PC-9 (cell line): ENCODE data around the gene HAL. TPM values are rescaled to one million over a fixed set of nuclear protein-coding genes. Genes with fewer than 3 reads are reported as not detected.
A peak's percentile ranks its signal among the peaks of the same experiment; 100 is the strongest.

Experiments used
- BruUV-seq: library from RNA; stranded (reverse); fragments of 400-500 nt; replicated peaks from 2 replicates; lab custom pipeline; 2021; lab: Mats Ljungman, UMichigan
- CTCF ChIA-PET: fragments of 300-600 bp; sonication (Branson Sonifier 250); formaldehyde crosslinking; loops from one replicate; lab custom pipeline; 2022; ENCODE audit warnings: antibody characterized with exemption; lab: Charles Lee
- POLR2A ChIA-PET: fragments of 300-600 bp; sonication (Branson Sonifier 250); formaldehyde crosslinking; loops from one replicate; lab custom pipeline; 2022; ENCODE audit warnings: antibody characterized with exemption; ENCODE audit not compliant: unreplicated experiment; lab: Charles Lee
- DNase-seq, 2 experiments: peaks; one replicate each; pipeline versions ENCODE4 v3.0.0 to v3.0.0-alpha.2; 2015 to 2022; ENCODE audit warnings: mixed read lengths in 1 of 2
- H2AFZ ChIP-seq: fragments of 200-600 bp; sonication (generic); 2 replicates; pipeline ENCODE4 v1.8.1; 2017; ENCODE audit warnings: antibody characterized with exemption
- H3F3A ChIP-seq: fragments of 200-600 bp; sonication (generic); 2 replicates; pipeline ENCODE4 v1.8.1; 2017; ENCODE audit warnings: antibody characterized with exemption, mild to moderate bottlenecking, low read depth; ENCODE audit not compliant: insufficient read depth
- H3K27ac ChIP-seq: fragments of 200-600 bp; sonication (generic); 2 replicates; pipeline ENCODE4 v1.6.1; 2016; ENCODE audit warnings: mixed run types
- H3K27me3 ChIP-seq: fragments of 200-600 bp; sonication (generic); 2 replicates; pipeline ENCODE4 v1.6.1; 2016; ENCODE audit warnings: low read depth, mixed run types; ENCODE audit not compliant: insufficient read depth
- H3K36me3 ChIP-seq: fragments of 200-600 bp; sonication (generic); 2 replicates; pipeline ENCODE4 v1.6.1; 2016; ENCODE audit warnings: low read depth, mixed run types
- H3K4me1 ChIP-seq: fragments of 200-600 bp; sonication (generic); replicated peaks from 2 replicates; pipeline ENCODE4 v1.6.1; 2016; ENCODE audit warnings: mixed run types; ENCODE audit not compliant: insufficient read depth
- H3K4me2 ChIP-seq: fragments of 200-600 bp; sonication (generic); 2 replicates; pipeline ENCODE4 v1.6.1; 2017; ENCODE audit warnings: mixed run types
- H3K4me3 ChIP-seq: fragments of 200-600 bp; sonication (generic); 2 replicates; pipeline ENCODE4 v1.6.1; 2016; ENCODE audit warnings: mixed run types
- H3K79me2 ChIP-seq: fragments of 200-600 bp; sonication (generic); 2 replicates; pipeline ENCODE4 v1.6.1; 2017; ENCODE audit warnings: low read depth, mixed run types
- H3K9me2 ChIP-seq: fragments of 200-600 bp; sonication (generic); 2 replicates; pipeline ENCODE4 v1.8.1; 2017; ENCODE audit warnings: mild to moderate bottlenecking; ENCODE audit not compliant: insufficient read depth
- H3K9me3 ChIP-seq: fragments of 200-600 bp; sonication (generic); 2 replicates; pipeline ENCODE4 v1.8.1; 2016; ENCODE audit warnings: low read depth; ENCODE audit not compliant: insufficient read depth
- H4K20me1 ChIP-seq: fragments of 200-600 bp; sonication (generic); 2 replicates; pipeline ENCODE4 v1.8.1; 2017; ENCODE audit not compliant: insufficient read depth
- EZH2 ChIP-seq: fragments of 200-600 bp; sonication (generic); IDR thresholded peaks from 2 replicates; pipeline ENCODE4 v1.8.0; 2017; ENCODE audit warnings: antibody characterized with exemption, low read depth
- intact Hi-C: fragments of 100-400 bp; cut with micrococcal nuclease; formaldehyde crosslinking; loops from one replicate; pipeline ENCODE4 v1.10.0; 2022; ENCODE audit not compliant: unreplicated experiment
- total RNA-seq: library from RNA; stranded (reverse); gene quantifications from 2 replicates; pipeline ENCODE4 v1.2.3, GENCODE V29; 2021
- TF ChIP-seq, protein P1 (sequence below): fragments of 200-600 bp; sonication (generic); conservative IDR thresholded peaks from 2 replicates; pipeline ENCODE4 v1.6.1; 2017; ENCODE audit warnings: mixed run types, antibody characterized with exemption, mild to moderate bottlenecking, moderate library complexity

HAL gene
- total RNA-seq, 1 experiment from 2014 or later: 1.3 TPM

DNA sequence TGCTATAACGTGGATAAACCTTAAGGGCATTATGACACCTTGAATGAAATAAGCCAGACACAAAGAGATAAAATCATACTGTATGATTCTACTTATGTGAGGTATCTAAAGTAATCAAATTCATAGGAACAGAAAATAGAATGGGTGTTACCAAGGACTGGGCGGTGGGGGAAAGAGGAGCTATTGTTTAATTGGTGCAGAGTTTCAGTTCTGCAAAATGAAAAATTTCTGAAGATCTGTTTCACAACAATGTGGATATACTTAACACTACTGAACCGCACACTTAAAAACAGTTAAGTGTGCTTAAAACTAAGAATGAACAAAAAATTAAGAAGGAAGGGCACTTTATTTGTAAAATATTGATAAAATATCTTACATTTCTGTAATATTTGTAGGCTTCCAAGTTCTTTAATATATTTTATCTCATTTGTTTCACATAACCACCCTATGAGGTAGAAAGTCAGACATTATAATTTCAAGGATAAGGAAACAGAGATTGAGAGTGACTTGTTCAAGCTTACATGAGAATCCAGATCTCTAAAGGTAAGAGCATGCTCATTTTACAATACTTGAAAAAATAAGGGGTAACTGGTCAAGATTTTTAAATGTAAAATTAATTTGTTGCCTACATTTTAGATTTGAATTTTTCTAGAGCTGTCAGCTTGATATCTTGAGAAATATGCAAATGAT is 24.3 kb upstream of the HAL start:
- CTCF ChIA-PET: interaction anchor here (0.6 kb wide), 1 partner anchor 13 kb away, joined by 3 read pairs; no protein-coding TSS in a partner anchor
- H2AFZ ChIP-seq: no peak overlapping the region
- no peaks in the 10 kb centered on the region for H3F3A ChIP-seq
- no peak overlapping the region for H3K27ac ChIP-seq
- intact Hi-C loops: no loop called here
- DNase-seq: no peak
- no peaks in the 10 kb centered on the region for H3K9me2 ChIP-seq
- H4K20me1 ChIP-seq: 0 out of 2 replicates have a peak, but pooled peaks cover 8% of the 10 kb centered on the region
- H3K4me3 ChIP-seq: no peak overlapping the region
- peaks cover 34% of the 10 kb centered on the region for H3K36me3 ChIP-seq
- no peaks in the 10 kb centered on the region for H3K9me3 ChIP-seq
- H3K4me2 ChIP-seq: no peak overlapping the region
- no peaks in the 10 kb centered on the region for H3K79me2 ChIP-seq
- POLR2A ChIA-PET: interaction anchor here (0.6 kb wide), 1 partner anchor 53 kb away, joined by 4 read pairs; no protein-coding TSS in a partner anchor
- TF ChIP-seq, protein P1, sequence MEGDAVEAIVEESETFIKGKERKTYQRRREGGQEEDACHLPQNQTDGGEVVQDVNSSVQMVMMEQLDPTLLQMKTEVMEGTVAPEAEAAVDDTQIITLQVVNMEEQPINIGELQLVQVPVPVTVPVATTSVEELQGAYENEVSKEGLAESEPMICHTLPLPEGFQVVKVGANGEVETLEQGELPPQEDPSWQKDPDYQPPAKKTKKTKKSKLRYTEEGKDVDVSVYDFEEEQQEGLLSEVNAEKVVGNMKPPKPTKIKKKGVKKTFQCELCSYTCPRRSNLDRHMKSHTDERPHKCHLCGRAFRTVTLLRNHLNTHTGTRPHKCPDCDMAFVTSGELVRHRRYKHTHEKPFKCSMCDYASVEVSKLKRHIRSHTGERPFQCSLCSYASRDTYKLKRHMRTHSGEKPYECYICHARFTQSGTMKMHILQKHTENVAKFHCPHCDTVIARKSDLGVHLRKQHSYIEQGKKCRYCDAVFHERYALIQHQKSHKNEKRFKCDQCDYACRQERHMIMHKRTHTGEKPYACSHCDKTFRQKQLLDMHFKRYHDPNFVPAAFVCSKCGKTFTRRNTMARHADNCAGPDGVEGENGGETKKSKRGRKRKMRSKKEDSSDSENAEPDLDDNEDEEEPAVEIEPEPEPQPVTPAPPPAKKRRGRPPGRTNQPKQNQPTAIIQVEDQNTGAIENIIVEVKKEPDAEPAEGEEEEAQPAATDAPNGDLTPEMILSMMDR: no peak
- no peak for TF ChIP-seq EZH2
- no TSS peak for BruUV-seq
- H3K4me1 ChIP-seq: no peaks in the 10 kb centered on the region
- no peaks in the 10 kb centered on the region for H3K27me3 ChIP-seq

DNA sequence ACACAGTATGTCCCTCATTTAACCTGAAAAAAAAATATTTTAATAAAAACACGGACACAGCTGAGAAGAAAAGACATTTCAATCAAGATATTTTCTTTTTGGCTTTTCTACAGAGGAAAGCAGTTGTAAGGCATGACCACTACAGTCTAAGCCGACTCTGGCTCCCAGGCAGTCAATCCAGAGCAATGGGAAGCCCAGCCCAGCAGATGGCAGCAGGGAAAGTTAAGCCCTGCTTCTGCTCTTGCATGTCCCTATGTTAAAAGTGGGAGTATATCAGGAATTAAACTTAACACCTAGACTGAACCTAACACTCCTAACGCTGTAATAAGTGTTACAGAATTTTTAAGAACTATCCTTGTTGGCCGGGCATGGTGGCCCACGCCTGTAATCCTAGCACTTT is 19.5 kb upstream of the HAL start:
- H3K36me3 ChIP-seq: peaks cover 62% of the 10 kb centered on the region
- no peaks in the 10 kb centered on the region for H3K79me2 ChIP-seq
- H3K4me3 ChIP-seq: no peak overlapping the region
- no peaks in the 10 kb centered on the region for H3K9me2 ChIP-seq
- H3K4me2 ChIP-seq: no peak overlapping the region
- H4K20me1 ChIP-seq: no peaks in the 10 kb centered on the region
- H2AFZ ChIP-seq: no peak overlapping the region
- H3F3A ChIP-seq: no peaks in the 10 kb centered on the region
- no peaks in the 10 kb centered on the region for H3K4me1 ChIP-seq
- POLR2A ChIA-PET: no interaction called here
- H3K27me3 ChIP-seq: no peaks in the 10 kb centered on the region
- TF ChIP-seq, protein P1: peak; percentile 50; the same call in 1 of the 2 replicates
- TF ChIP-seq EZH2: no peak
- no peaks in the 10 kb centered on the region for H3K9me3 ChIP-seq
- no TSS peak for BruUV-seq
- CTCF ChIA-PET: interaction anchor here (0.8 kb wide), 1 partner anchor 196 kb away, joined by 4 read pairs; no protein-coding TSS in a partner anchor
- H3K27ac ChIP-seq: no peak overlapping the region
- intact Hi-C loops: loop anchor here (1.0 kb wide), 1 partner anchor 37 kb away; no protein-coding TSS in a partner anchor
- DNase-seq: no peak

DNA sequence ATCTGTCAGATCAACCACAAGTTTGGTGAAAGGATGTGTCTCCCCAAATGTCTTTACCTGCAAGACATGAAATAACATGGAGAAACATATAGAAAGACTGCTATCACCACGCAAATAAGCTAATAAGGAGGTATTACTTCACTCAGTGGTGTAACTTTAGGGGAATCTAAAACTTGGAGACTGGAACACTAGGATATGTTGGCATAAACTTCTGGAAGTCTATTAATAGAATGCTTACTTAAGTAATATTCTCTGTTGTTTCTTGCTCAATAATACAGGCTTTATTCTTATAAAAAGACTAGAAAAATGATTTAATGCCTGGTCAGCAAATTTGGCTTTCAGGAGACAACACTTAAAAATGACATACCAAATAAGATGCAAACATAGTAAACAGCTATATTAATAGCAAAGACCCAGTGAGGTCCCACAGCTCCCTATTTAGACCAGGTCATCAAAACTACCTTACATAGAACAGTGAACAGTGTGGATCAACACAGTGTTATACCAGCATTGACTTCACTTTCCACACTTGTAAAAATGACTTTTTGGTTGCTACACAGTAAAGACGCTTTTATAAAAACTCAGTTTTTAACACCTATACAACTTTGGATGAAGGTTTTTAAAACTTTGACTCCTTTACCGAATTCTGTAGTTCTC is 18.9 kb upstream of the HAL start:
- POLR2A ChIA-PET: interaction anchor here (0.6 kb wide), 1 partner anchor 375 kb away, joined by 3 read pairs; no protein-coding TSS in a partner anchor
- TF ChIP-seq, protein P1: no peak
- no peak for TF ChIP-seq EZH2

More for the DNA sequence above, 18.9 kb upstream of the HAL start:
- CTCF ChIA-PET: no interaction called here
- no peaks in the 10 kb centered on the region for H4K20me1 ChIP-seq
- H3K4me1 ChIP-seq: no peaks in the 10 kb centered on the region
- H3K4me2 ChIP-seq: no peak overlapping the region
- no peaks in the 10 kb centered on the region for H3K9me3 ChIP-seq
- no peak for DNase-seq
- intact Hi-C loops: loop anchor here (1.0 kb wide), 1 partner anchor 37 kb away; no protein-coding TSS in a partner anchor
- no peaks in the 10 kb centered on the region for H3K9me2 ChIP-seq
- H2AFZ ChIP-seq: no peak overlapping the region
- H3K27ac ChIP-seq: no peak overlapping the region
- H3K4me3 ChIP-seq: no peak overlapping the region
- H3K36me3 ChIP-seq: peaks cover 59% of the 10 kb centered on the region
- no peaks in the 10 kb centered on the region for H3K27me3 ChIP-seq
- H3K79me2 ChIP-seq: no peaks in the 10 kb centered on the region
- BruUV-seq: no TSS peak
- H3F3A ChIP-seq: no peaks in the 10 kb centered on the region
